Measurements from ENCODE around the gene DGKA. TPM values are rescaled to one million over a fixed set of nuclear protein-coding genes. Genes with fewer than 3 reads are reported as not detected.
A peak's percentile ranks its signal among the peaks of the same experiment; 100 is the strongest.
"Not testable (repeated sequence)": the region's sequence is repeated elsewhere in the genome, so short reads cannot be mapped to it uniquely, and the experiment has no call there.

The DGKA gene
- total and polyA plus RNA-seq, 2 donors from 2014 or later, result 13.2 to 68.2 TPM

DNA sequence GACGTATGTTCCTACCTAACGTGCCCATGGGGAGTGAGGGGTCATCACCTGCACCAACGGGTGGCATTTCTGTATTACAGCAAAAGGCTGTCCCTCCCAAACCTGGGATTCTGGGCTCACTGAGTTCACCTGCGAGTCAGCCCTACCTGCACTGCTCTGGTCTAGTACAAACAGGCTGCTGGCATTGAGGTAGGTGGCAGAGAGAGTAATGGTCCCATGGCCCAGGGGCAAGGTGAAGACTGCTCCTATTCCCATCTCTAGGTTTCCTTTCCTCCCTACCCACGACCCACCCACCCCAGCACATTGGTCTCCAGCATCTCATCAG is 66.5 kb downstream of the DGKA start:
- TF ChIP-seq, protein P1, sequence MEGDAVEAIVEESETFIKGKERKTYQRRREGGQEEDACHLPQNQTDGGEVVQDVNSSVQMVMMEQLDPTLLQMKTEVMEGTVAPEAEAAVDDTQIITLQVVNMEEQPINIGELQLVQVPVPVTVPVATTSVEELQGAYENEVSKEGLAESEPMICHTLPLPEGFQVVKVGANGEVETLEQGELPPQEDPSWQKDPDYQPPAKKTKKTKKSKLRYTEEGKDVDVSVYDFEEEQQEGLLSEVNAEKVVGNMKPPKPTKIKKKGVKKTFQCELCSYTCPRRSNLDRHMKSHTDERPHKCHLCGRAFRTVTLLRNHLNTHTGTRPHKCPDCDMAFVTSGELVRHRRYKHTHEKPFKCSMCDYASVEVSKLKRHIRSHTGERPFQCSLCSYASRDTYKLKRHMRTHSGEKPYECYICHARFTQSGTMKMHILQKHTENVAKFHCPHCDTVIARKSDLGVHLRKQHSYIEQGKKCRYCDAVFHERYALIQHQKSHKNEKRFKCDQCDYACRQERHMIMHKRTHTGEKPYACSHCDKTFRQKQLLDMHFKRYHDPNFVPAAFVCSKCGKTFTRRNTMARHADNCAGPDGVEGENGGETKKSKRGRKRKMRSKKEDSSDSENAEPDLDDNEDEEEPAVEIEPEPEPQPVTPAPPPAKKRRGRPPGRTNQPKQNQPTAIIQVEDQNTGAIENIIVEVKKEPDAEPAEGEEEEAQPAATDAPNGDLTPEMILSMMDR (IDR thresholded peaks at IDR 0.05; ENCODE audit: borderline replicate concordance, extremely low read depth, insufficient read depth), result no peak
- Histone ChIP-seq H3K9ac (ENCODE audit: low read length in 3 of 3) (peak overlapping the region; percentile 74 to 100 (median 95)), H3K36me3 (ENCODE audit: control insufficient read depth in 2 of 3, insufficient read depth in 3 of 3, low read length in 3 of 3) (peaks cover 4 to 18% (median 14%) of the 10 kb centered on the region in 3 donors), H3K4me3 (ENCODE audit: low read length in 3 of 3) (peak overlapping the region; percentile 78 to 100 (median 98)), H3K9me3 (ENCODE audit: control insufficient read depth in 2 of 3, insufficient read depth in 1 of 3, low read length in 3 of 3) (no peaks in the 10 kb centered on the region), H3K27me3 (ENCODE audit: control insufficient read depth, insufficient read depth, low read length) (no peaks in the 10 kb centered on the region), H3K4me1 (ENCODE audit: control insufficient read depth in 2 of 3, insufficient read depth in 2 of 3, low read depth in 1 of 3, low read length in 3 of 3) (peaks cover 0 to 14% (median 10%) of the 10 kb centered on the region in 3 donors), H3K27ac (ENCODE audit: low read depth in 2 of 2, low read length in 2 of 2) (peak overlapping the region; percentile 92 to 94)
- FAIRE-seq (no peak), DNase-seq (peak in 1 of 5 donors; percentile 51)
- intact Hi-C loops (cut with DNase I), result no loop called here

DNA sequence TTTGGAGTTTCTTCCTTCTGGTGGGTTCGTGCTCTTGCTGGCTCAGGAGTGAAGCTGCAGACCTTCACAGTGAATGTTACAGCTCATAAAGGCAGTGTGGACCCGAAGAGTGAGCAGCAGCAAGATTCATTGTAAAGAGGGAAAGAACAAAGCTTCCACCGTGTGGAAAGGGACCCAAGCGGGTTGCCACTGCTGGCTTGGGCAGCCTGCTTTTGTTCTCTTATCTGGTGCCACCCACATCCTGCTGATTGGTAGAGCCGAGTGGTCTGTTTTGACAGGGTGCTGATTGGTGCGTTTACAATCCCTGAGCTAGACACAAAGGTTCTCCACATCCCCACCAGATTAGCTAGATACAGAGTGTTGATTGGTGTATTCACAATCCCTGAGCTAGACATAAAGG is 68.6 kb downstream of the DGKA start:
- H3K9me3 ChIP-seq (ENCODE audit: control insufficient read depth in 2 of 3, insufficient read depth in 1 of 3, low read length in 3 of 3); FAIRE-seq; H3K27ac ChIP-seq (ENCODE audit: low read depth in 2 of 2, low read length in 2 of 2); intact Hi-C loops (cut with DNase I); H3K9ac ChIP-seq (ENCODE audit: low read length in 3 of 3); H3K4me3 ChIP-seq (ENCODE audit: low read length in 3 of 3); H3K27me3 ChIP-seq (ENCODE audit: control insufficient read depth, insufficient read depth, low read length); DNase-seq: not testable (repeated sequence)
- Histone ChIP-seq H3K4me1 (ENCODE audit: control insufficient read depth in 2 of 3, insufficient read depth in 2 of 3, low read depth in 1 of 3, low read length in 3 of 3) (peaks cover 0 to 14% (median 10%) of the 10 kb centered on the region in 3 donors), H3K36me3 (ENCODE audit: control insufficient read depth in 2 of 3, insufficient read depth in 3 of 3, low read length in 3 of 3) (peaks cover 0 to 12% (median 9%) of the 10 kb centered on the region in 3 donors)

DNA sequence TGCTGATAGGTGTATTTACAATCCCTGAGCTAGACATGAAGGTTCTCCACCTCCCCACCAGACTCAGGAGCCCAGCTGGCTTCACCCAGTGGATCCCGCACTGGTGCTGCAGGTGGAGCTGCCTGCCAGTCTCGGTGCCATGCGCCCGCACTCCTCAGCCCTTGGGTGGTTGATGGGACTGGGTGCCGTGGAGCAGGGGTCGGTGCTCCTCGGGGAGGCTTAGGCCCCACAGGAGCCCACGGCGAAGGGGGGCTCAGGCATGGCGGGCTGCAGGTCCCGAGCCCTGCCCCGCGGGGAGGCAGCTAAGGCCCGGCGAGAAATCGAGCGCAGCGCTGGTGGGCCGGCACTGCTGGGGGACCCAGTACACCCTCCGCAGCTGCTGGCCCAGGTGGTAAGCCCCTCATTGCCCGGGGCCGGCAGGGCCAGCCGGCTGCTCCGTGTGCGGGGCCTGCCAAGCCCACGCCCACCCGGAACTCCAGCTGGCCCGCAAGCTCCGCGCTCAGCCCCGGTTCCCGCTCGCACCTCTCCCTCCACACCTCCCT is 69.1 kb downstream of the DGKA start:
- H3K27me3 ChIP-seq (ENCODE audit: control insufficient read depth, insufficient read depth, low read length); intact Hi-C loops (cut with DNase I); DNase-seq; H3K27ac ChIP-seq (ENCODE audit: low read depth in 2 of 2, low read length in 2 of 2); H3K4me3 ChIP-seq (ENCODE audit: low read length in 3 of 3); FAIRE-seq; H3K9me3 ChIP-seq (ENCODE audit: control insufficient read depth in 2 of 3, insufficient read depth in 1 of 3, low read length in 3 of 3); H3K9ac ChIP-seq (ENCODE audit: low read length in 3 of 3): not testable (repeated sequence)
- H3K36me3 ChIP-seq (ENCODE audit: control insufficient read depth in 2 of 3, insufficient read depth in 3 of 3, low read length in 3 of 3), result peaks cover 0 to 13% (median 12%) of the 10 kb centered on the region in 3 donors
- peaks cover 0 to 14% (median 10%) of the 10 kb centered on the region in 3 donors for H3K4me1 ChIP-seq (ENCODE audit: control insufficient read depth in 2 of 3, insufficient read depth in 2 of 3, low read depth in 1 of 3, low read length in 3 of 3)

DNA sequence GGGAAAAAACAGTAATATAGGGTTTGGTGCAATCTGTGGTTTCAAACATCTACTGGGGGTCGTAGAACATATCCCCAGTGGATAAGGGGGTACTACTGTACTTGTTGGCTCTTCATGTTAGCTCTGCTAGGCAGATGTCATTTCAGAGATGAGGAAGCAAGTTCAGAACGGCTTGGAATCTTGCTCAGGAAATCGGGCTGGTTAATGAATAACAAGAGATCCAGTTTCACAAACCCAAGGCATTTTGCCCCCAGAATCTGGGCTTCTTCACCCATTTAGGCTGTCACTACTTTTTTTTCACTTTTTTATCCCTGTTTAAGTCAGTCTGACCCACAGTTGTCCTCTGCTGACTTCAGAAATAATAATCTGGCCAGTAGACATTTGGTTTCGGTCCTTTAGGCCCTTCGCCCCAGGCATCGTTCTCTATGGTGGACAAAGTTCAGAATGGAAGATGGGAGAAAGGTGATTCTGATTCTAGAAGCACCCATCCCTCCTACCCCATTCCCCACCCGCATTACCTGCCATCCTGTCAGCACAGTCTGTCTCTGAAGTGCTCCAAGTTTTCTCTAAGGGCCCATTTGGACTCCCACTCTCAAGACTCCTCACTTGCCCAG is 70.6 kb downstream of the DGKA start:
- H3K9ac ChIP-seq (ENCODE audit: low read length in 3 of 3), result peak overlapping the region in 1 of 3 donors; percentile 37
- intact Hi-C loops (cut with DNase I), result no loop called here
- TF ChIP-seq, protein P1 (IDR thresholded peaks at IDR 0.05; ENCODE audit: borderline replicate concordance, extremely low read depth, insufficient read depth), result no peak
- DNase-seq (peak in 2 of 5 donors; percentile 48 to 52), FAIRE-seq (no peak)
- H3K27ac ChIP-seq (ENCODE audit: low read depth in 2 of 2, low read length in 2 of 2), result peak overlapping the region; percentile 65 to 81
- peaks cover 0 to 13% (median 12%) of the 10 kb centered on the region in 3 donors for H3K36me3 ChIP-seq (ENCODE audit: control insufficient read depth in 2 of 3, insufficient read depth in 3 of 3, low read length in 3 of 3)
- no peaks in the 10 kb centered on the region for H3K9me3 ChIP-seq (ENCODE audit: control insufficient read depth in 2 of 3, insufficient read depth in 1 of 3, low read length in 3 of 3)
- peaks cover 0 to 14% (median 10%) of the 10 kb centered on the region in 3 donors for H3K4me1 ChIP-seq (ENCODE audit: control insufficient read depth in 2 of 3, insufficient read depth in 2 of 3, low read depth in 1 of 3, low read length in 3 of 3)
- no peaks in the 10 kb centered on the region for H3K27me3 ChIP-seq (ENCODE audit: control insufficient read depth, insufficient read depth, low read length)
- no peak overlapping the region for H3K4me3 ChIP-seq (ENCODE audit: low read length in 3 of 3)

DNA sequence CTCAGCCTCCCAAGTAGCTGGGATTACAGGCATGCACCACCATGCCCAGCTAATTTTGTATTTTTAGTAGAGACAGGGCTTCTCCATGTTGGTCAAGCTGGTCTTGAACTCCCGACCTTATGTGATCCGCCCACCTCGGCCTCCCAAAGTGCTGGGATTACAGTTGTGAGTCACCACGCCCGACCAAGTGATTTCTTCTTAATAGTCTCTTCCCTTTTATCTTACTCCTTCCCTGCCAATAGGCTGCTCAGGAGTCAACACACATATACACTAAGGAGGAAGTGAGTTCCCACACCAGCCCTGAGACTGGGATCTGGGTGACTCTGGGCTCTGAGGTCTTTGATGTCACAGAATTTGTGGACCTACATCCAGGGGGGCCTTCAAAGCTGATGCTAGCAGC is 72.4 kb downstream of the DGKA start:
- DNase-seq; H3K9ac ChIP-seq (ENCODE audit: low read length in 3 of 3); H3K4me3 ChIP-seq (ENCODE audit: low read length in 3 of 3); H3K27ac ChIP-seq (ENCODE audit: low read depth in 2 of 2, low read length in 2 of 2); H3K27me3 ChIP-seq (ENCODE audit: control insufficient read depth, insufficient read depth, low read length); intact Hi-C loops (cut with DNase I); H3K9me3 ChIP-seq (ENCODE audit: control insufficient read depth in 2 of 3, insufficient read depth in 1 of 3, low read length in 3 of 3); FAIRE-seq: not testable (repeated sequence)
- Histone ChIP-seq H3K4me1 (ENCODE audit: control insufficient read depth in 2 of 3, insufficient read depth in 2 of 3, low read depth in 1 of 3, low read length in 3 of 3) (peaks cover 0 to 15% (median 10%) of the 10 kb centered on the region in 3 donors), H3K36me3 (ENCODE audit: control insufficient read depth in 2 of 3, insufficient read depth in 3 of 3, low read length in 3 of 3) (peaks cover 0 to 13% (median 12%) of the 10 kb centered on the region in 3 donors)

All from kidney (tissue), 14 donors.